Coronary artery (tissue), 2 donors: ENCODE results near the gene NTNG2.

Experiments used
- DNase-seq: peaks from one replicate; pipeline ENCODE4 v3.0.0-alpha.2; 2017; ENCODE audit warnings: low spot score
- H3K27ac ChIP-seq, 2 donors: fragments of 200-600 bp; sonication (generic); one replicate each; pipeline ENCODE4 v1.5.1; 2016 to 2019
- H3K4me3 ChIP-seq: fragments of 200-600 bp; sonication (generic); 2 replicates; pipeline ENCODE4 v1.5.1; 2016; ENCODE audit warnings: mild to moderate bottlenecking, moderate library complexity
- TF ChIP-seq, protein P1 (sequence below): fragments of 200-600 bp; sonication (generic); IDR thresholded peaks from one replicate; pipeline ENCODE4 v1.5.1; 2019; ENCODE audit warnings: antibody characterized with exemption

Gene NTNG2

DNA sequence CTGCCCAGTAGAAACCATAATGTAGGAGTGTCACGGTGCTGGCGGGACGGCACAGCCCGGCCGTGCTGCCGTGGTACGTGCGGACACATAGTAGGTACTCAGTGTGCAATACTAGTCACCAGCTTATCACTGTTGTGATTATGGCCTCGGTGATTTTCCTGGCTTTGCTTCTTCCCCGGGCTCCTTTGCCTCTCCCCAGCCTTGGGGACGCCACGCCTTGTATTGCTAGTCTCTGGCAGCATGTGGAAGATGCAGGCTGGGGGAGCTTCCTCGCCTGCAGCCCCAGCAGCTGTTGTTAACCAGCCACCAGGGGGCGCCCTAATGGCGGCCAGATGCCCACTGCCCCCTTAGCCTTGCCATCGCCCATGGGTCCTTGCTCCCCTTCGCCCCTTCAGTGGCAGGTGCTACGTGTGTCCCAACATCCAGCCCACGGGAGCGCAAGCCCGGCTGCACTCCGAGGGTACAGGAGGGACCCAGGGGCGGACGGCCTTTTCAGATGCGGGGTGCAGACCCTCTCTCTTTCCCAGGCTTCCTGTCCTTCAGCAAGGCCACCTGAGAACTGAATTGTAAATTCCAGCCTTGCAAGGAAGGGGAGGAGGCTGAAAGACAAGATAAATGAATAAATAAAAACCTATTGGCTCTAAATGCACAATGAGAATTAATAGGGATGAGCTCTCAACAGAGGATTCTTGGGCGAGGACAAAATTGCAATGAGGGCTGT lies 8.0 kb downstream of the NTNG2 start:
- TF ChIP-seq, protein P1, sequence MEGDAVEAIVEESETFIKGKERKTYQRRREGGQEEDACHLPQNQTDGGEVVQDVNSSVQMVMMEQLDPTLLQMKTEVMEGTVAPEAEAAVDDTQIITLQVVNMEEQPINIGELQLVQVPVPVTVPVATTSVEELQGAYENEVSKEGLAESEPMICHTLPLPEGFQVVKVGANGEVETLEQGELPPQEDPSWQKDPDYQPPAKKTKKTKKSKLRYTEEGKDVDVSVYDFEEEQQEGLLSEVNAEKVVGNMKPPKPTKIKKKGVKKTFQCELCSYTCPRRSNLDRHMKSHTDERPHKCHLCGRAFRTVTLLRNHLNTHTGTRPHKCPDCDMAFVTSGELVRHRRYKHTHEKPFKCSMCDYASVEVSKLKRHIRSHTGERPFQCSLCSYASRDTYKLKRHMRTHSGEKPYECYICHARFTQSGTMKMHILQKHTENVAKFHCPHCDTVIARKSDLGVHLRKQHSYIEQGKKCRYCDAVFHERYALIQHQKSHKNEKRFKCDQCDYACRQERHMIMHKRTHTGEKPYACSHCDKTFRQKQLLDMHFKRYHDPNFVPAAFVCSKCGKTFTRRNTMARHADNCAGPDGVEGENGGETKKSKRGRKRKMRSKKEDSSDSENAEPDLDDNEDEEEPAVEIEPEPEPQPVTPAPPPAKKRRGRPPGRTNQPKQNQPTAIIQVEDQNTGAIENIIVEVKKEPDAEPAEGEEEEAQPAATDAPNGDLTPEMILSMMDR: peak; percentile 43
- no peak overlapping the region for H3K27ac ChIP-seq
- DNase-seq: no peak
- H3K4me3 ChIP-seq: no peak overlapping the region

GRCh38 chr9:132171702-132172101 lies 9.8 kb downstream of the NTNG2 start:
- no peak overlapping the region for H3K4me3 ChIP-seq
- H3K27ac ChIP-seq: no peak overlapping the region
- TF ChIP-seq, protein P1: no peak
- DNase-seq: no peak

DNA sequence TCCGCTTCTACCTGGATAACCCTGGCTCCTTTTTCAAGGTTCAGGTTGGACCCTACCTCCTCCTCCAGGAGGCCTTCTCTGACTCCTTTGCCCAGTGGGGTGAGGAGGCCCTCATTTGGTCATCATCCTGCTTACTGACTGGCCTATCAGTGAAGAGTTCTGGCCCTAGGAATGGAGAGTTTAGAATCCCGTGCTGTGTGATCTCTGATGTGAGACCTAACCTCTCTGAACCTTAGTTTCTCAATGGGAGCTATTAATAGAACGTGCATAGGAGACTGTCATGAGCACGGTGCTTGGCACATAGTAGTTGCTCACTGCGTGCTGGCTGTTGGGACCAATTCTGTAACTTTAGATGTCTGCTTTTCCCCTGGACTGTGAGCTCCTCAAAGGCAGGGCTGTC lies 10.3 kb downstream of the NTNG2 start:
- TF ChIP-seq, protein P1: no peak
- DNase-seq: no peak
- no peak overlapping the region for H3K4me3 ChIP-seq
- no peak overlapping the region for H3K27ac ChIP-seq

- no peak overlapping the region for H3K27ac ChIP-seq
- H3K4me3 ChIP-seq: no peak overlapping the region
- no peak for DNase-seq
- TF ChIP-seq, protein P1: no peak
These were observed 13.6 kb downstream of the NTNG2 start for GRCh38 chr9:132175431-132175830.

GRCh38 chr9:132176338-132176737 lies 14.5 kb downstream of the NTNG2 start:
- Histone ChIP-seq H3K27ac (no peak overlapping the region), H3K4me3 (no peak overlapping the region)
- TF ChIP-seq, protein P1: no peak
- no peak for DNase-seq

DNA sequence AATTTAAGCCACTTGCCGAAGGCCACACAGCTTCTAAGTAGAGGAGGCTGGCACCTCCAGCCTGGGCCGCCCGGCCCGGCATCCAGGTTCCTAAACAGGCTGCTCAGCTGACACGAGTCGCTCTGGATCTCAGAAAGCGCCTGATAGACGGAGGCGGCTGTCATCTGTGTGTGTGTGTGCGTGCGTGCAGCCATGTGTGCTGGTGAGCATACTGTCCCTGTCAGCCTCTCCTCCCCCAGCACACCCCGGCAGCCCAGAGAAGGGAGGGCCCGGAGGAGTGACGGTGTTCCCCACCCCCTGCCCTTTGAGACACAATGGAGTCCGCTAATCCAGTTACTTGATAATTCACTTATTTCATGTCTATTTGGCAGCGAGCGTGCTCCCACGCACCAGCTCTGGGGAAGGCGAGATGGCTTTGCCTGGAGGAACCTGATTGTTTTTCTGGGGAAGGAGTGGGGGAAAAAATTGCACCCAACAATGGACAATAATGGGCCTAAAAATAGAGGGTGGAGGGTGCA lies 20.0 kb downstream of the NTNG2 start:
- H3K4me3 ChIP-seq: no peak overlapping the region
- TF ChIP-seq, protein P1: no peak
- H3K27ac ChIP-seq: no peak overlapping the region
- no peak for DNase-seq
